GM12878 (cell line): Measurements from ENCODE around the gene CSK.

Experiments
- BHLHE40 ChIP-seq, 2 experiments: fragments of 450-650 bp in 1 of 2; IDR thresholded peaks; 2 replicates each; pipeline ENCODE4 v1.6.1; 2011 to 2017; ENCODE audit warnings: low read depth in 2 of 2, borderline replicate concordance in 1 of 2, improper control_type of control experiment in 1 of 2, low read length in 1 of 2, mild to moderate bottlenecking in 1 of 2
- TF ChIP-seq, protein P1 (sequence below), 3 experiments: IDR thresholded peaks in 2 of 3; conservative IDR thresholded peaks in 1 of 3; 2 replicates each; pipeline ENCODE4 v1.5.1; 2011; ENCODE audit warnings: low read depth in 3 of 3, low read length in 3 of 3, mild to moderate bottlenecking in 3 of 3, control low read depth in 2 of 3, moderate library complexity in 2 of 3, inconsistent platforms in 1 of 3, mixed read lengths in 1 of 3; ENCODE audit not compliant: control insufficient read depth in 2 of 3, insufficient read depth in 1 of 3; ENCODE audit errors: extremely low read depth in 1 of 3

DNA sequence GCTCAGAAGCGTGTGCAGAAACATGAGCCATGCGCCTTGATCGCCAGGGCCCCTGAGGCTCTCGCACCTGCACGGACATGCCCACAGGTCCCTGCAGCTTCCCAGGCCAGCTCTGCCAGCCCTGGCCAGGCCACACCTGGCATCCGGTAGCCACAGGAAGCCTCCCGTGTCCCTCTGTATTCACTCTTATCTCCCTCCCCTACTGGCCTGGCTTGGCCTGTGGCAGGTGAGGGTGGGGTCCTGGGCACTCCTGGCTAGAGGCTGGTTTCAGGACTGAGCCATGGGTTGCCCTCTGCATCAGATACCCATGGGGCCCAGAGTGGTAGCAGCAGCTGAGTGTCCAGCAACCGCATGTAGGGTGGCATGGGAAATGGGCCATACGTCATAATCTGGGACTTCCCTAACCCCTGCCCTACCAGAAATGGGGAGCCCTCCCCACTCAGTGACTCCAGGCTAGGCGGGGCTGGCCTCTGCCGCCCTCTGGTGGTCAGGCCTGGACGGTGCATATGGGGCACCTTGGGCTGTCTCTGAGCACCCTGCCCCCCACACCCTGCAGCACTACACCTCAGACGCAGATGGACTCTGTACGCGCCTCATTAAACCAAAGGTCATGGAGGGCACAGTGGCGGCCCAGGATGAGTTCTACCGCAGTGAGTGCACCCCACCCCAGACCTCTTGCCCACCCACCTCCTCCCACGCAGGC is 18.1 kb downstream of the CSK start:
- peak; percentile 32 to 66; a peak in 2 of 4 replicates for TF ChIP-seq BHLHE40 (IDR thresholded peaks at IDR 0.05; ENCODE audit: borderline replicate concordance in 1 of 2, low read depth in 2 of 2, low read length in 1 of 2)
- TF ChIP-seq, protein P1, sequence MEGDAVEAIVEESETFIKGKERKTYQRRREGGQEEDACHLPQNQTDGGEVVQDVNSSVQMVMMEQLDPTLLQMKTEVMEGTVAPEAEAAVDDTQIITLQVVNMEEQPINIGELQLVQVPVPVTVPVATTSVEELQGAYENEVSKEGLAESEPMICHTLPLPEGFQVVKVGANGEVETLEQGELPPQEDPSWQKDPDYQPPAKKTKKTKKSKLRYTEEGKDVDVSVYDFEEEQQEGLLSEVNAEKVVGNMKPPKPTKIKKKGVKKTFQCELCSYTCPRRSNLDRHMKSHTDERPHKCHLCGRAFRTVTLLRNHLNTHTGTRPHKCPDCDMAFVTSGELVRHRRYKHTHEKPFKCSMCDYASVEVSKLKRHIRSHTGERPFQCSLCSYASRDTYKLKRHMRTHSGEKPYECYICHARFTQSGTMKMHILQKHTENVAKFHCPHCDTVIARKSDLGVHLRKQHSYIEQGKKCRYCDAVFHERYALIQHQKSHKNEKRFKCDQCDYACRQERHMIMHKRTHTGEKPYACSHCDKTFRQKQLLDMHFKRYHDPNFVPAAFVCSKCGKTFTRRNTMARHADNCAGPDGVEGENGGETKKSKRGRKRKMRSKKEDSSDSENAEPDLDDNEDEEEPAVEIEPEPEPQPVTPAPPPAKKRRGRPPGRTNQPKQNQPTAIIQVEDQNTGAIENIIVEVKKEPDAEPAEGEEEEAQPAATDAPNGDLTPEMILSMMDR (IDR thresholded peaks at IDR 0.05 in 2 of 3, conservative IDR thresholded peaks at IDR 0.05 in 1 of 3; ENCODE audit: control insufficient read depth in 2 of 3, extremely low read depth in 1 of 3, insufficient read depth in 1 of 3, low read depth in 3 of 3, low read length in 3 of 3), result peak; percentile 97 to 99 (median 99); a peak in 5 of 6 replicates
